Fibroblast of villous mesenchyme (primary cell): ENCODE measurements around the gene CD81. TPM values are rescaled to one million over a fixed set of nuclear protein-coding genes. Genes with fewer than 3 reads are reported as not detected.

ENCODE experiments used
- DNase-seq: peaks from one replicate; pipeline ENCODE4 v3.0.0-alpha.2; 2010; ENCODE audit warnings: low read depth
- H3K4me3 ChIP-seq: 2 replicates; pipeline ENCODE4 v1.5.1; 2011; ENCODE audit warnings: low read depth, mild to moderate bottlenecking, low read length
- total RNA-seq: library from RNA; depleted of rRNA; stranded (reverse); fragments of >200 nt; gene quantifications from 2 replicates; pipeline ENCODE4 v1.2.3, GENCODE V29; 2012
- TF ChIP-seq, protein P1 (sequence below): IDR thresholded peaks from 2 replicates; pipeline ENCODE4 v1.5.1; 2012; ENCODE audit warnings: low read depth, mild to moderate bottlenecking, low read length; ENCODE audit not compliant: insufficient read depth

CD81 gene
- total RNA-seq, 1 donor: 257 TPM

DNA sequence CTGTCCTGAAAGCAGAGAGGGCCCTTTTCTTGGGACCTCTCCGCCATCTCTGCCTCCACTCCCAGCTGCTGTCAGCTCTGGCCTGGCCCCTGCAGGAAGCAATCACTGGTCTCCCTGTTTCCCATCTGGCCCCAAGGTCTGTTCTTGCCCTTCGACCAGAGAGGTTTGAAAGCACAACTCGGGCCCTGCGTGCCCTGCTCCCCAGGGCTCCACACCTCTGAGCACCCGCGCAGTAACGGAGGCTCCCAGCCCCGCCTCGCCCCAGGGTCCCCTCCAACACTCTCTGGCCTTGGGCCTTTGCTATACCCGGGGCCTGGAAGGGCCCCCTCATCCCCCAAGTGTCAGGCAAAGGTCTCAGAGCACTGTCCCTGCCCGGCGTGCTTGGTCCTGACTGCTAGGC, 7.8 kb upstream of the CD81 start:
- TF ChIP-seq, protein P1, sequence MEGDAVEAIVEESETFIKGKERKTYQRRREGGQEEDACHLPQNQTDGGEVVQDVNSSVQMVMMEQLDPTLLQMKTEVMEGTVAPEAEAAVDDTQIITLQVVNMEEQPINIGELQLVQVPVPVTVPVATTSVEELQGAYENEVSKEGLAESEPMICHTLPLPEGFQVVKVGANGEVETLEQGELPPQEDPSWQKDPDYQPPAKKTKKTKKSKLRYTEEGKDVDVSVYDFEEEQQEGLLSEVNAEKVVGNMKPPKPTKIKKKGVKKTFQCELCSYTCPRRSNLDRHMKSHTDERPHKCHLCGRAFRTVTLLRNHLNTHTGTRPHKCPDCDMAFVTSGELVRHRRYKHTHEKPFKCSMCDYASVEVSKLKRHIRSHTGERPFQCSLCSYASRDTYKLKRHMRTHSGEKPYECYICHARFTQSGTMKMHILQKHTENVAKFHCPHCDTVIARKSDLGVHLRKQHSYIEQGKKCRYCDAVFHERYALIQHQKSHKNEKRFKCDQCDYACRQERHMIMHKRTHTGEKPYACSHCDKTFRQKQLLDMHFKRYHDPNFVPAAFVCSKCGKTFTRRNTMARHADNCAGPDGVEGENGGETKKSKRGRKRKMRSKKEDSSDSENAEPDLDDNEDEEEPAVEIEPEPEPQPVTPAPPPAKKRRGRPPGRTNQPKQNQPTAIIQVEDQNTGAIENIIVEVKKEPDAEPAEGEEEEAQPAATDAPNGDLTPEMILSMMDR: no peak
- no peak overlapping the region for H3K4me3 ChIP-seq
- no peak for DNase-seq

DNA sequence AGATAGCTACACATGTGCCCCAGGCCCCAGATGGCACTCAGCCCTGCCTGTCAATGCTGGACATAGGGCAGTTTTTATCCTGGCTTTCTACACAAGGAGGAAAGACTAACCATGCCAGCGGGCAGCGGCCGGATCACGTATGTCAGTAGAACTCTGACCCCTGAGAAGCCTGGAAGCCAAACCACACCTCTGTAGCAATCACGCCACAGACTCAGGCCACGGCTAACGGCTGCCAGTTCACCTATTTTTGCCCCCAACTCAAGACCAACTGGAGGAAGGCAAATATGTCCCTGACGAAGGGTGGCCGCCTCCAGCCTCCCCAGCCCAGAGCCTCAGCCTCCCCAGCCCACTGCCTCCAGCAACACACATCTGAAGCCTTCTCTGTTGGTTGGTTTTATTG, 7.2 kb upstream of the CD81 start:
- no peak for DNase-seq
- TF ChIP-seq, protein P1: no peak
- no peak overlapping the region for H3K4me3 ChIP-seq

DNA sequence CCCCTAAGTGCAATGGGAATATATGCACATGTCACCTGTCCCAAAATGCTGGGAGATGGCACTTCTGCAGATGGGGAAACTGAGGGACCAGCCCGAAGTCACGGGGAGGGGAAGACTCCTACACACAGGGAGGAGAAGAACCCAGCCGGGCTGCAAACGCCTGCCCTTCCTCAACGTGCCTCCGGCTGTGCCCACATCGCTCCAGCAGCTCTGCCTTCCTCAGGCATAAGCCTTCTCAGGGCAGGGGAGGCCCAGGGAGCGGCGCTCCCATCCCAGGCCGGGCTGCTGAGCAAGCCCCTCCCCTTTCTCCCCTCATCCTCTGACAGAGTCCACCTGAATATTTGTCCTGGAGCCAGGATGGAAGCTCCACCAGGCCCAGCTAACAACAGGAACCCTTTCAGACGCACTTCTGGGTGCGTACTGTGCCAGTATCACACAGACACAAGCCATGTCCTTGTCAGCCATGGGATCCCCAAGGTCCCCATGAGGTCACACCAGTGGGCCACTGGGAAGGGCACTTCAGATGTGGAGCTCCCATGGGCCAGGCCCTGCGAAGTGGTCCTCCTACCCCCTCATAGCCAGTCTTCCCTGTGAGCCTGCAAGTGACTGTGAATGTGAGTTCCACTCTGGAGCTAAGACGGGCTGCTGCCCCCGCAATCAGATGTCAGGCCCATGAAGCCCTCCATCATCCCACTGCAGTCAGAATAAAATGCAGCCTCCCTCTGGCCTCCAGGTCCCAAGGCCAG, 2.5 kb upstream of the CD81 start:
- H3K4me3 ChIP-seq: no peak overlapping the region
- TF ChIP-seq, protein P1: no peak
- no peak for DNase-seq

DNA sequence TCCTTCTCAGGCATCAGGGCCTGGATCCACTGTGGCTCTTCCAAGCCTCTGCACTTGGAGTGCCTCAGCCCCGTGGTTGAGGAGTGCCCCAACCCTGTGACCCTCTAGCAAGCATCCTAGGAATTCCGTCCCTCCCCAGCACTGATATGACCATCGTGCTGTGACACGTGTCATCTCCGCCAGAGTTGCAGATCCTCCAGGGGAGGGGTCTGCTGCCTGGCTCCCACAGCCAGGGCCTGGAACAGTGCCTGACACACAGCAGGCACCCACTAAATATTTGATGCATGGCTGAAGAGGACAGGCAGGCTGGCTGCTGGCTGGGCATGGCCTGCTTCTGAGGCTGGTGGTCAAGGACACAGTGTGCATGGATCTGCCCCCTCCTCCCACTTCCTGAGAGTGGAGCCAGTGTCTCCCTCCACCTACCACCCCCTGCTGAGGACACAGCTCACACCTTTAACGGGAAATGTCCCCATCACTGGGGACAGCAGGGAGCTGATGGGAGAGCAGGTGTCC, 1.7 kb upstream of the CD81 start:
- no peak overlapping the region for H3K4me3 ChIP-seq
- TF ChIP-seq, protein P1: no peak
- DNase-seq: no peak

DNA sequence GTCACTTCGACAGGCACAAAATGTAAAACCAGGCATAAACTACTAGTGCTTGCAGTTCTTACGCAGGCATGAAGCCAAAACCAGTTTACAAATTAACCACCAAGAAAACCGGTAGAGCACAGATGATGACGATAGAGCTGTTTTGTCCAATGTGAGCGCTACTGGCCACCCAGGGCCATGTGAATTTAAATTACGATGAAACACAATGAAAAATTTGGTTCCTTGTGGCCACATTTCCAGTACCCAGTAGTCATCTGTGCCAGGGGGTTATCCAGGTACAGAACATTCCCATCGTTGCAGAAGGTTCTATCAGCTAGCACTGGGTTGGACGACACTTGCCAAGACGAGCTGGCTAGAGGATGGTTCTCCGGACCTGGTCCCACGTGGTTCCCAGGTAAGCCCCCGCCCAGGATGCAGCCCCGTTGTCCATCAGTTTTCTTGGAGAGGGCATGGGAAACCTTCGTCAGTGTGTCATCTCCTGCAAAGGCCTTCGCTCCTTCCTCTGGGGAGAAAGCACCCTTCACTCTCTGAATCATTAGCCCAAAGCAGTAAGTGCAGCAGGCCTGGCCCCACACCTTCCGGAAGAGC, 1.1 kb upstream of the CD81 start:
- DNase-seq: no peak
- TF ChIP-seq, protein P1: no peak

DNA sequence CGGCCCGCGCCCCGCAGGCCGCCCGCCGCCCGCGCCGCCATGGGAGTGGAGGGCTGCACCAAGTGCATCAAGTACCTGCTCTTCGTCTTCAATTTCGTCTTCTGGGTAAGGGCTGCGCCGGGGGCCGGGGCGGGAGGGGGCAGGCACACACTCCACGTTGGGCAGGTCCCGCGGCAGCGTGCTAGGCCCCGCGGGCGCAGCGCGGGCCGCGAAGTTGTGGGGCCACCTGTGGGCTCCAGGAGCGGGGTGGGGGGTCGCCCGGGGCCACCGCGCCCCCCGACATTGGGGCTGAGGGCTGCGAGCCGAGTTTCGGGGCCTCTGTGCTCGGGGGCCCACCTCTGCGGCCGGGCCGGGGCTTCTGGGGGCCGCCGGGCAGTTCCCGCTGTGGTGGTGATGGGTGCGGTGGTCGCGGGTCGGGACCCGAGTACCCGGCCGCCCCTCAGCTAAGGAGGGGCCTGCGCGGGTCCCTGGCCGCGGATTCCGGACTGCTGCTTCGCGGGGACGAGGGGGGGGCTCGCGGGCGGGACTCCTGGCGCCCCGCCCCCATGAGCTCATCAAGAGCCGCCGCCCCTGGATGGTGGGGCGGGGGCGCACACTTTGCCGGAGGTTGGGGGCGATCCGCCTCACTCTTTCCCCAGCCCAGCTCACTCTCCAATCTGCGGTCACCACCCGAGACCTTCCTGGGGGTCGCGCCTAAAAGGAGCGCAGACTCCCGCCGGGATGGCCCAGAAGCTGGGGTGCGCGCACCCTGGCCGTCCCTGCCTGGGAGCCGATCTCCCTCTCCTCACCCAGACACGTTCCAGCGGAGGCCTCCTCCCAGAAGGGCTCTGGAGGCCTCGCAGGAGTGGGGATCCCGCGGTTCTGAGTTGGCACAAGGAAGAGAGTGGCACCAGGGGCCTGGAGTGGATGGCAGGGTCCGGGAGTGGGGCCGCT, 667 bp downstream of the CD81 start:
- DNase-seq: peak; percentile 59
- peak overlapping the region; percentile 86 for H3K4me3 ChIP-seq
- TF ChIP-seq, protein P1: no peak

More for the DNA sequence above, 1.1 kb upstream of the CD81 start:
- no peak overlapping the region for H3K4me3 ChIP-seq
